Trophoblast cell (in vitro differentiated cells and primary cell): Measurements from ENCODE around the gene RALGAPB.

Experiments
- DNase-seq, 2 donors: peaks; one replicate each; pipeline ENCODE4 v3.0.0-alpha.2; 2016
- H2AFZ ChIP-seq: 2 replicates; pipeline ENCODE4 v1.6.1; 2013; ENCODE audit warnings: low read length, moderate library complexity, mild to moderate bottlenecking; ENCODE audit not compliant: insufficient read depth, poor library complexity
- H2AK5ac ChIP-seq: 2 replicates; pipeline ENCODE4 v1.6.1; 2013; ENCODE audit warnings: mild to moderate bottlenecking, low read length
- H2BK120ac ChIP-seq: 2 replicates; pipeline ENCODE4 v1.6.1; 2013; ENCODE audit warnings: low read length, mild to moderate bottlenecking, moderate library complexity; ENCODE audit not compliant: insufficient read depth, poor library complexity
- H2BK12ac ChIP-seq: 2 replicates; pipeline ENCODE4 v1.6.1; 2013; ENCODE audit warnings: mild to moderate bottlenecking, low read length, moderate library complexity
- H2BK5ac ChIP-seq: 2 replicates; pipeline ENCODE4 v1.6.1; 2013; ENCODE audit warnings: low read length, low read depth, moderate library complexity, mild to moderate bottlenecking; ENCODE audit not compliant: poor library complexity
- H3K14ac ChIP-seq: 2 replicates; pipeline ENCODE4 v1.6.1; 2013; ENCODE audit warnings: mild to moderate bottlenecking, low read length
- H3K18ac ChIP-seq: 2 replicates; pipeline ENCODE4 v1.6.1; 2013; ENCODE audit warnings: mild to moderate bottlenecking, low read length
- H3K23ac ChIP-seq: 2 replicates; pipeline ENCODE4 v1.6.1; 2013; ENCODE audit warnings: low read length
- H3K27ac ChIP-seq: 2 replicates; pipeline ENCODE4 v1.5.1; 2013; ENCODE audit warnings: low read depth, mild to moderate bottlenecking, inconsistent platforms, low read length, moderate library complexity
- H3K27me3 ChIP-seq: 2 replicates; pipeline ENCODE4 v1.6.1; 2013; ENCODE audit warnings: inconsistent platforms, mild to moderate bottlenecking, low read length, moderate library complexity; ENCODE audit not compliant: insufficient read depth
- H3K36me3 ChIP-seq, 2 experiments: 1 replicate in 1 of 2; 2 replicates in 1 of 2; pipeline ENCODE4 v1.6.1; 2013; ENCODE audit warnings: low read length in 2 of 2, mild to moderate bottlenecking in 2 of 2, moderate library complexity in 1 of 2; ENCODE audit not compliant: insufficient read depth in 2 of 2, control insufficient read depth in 1 of 2
- H3K4ac ChIP-seq: 2 replicates; pipeline ENCODE4 v1.6.1; 2013; ENCODE audit warnings: low read depth, mild to moderate bottlenecking, low read length, moderate library complexity
- H3K4me1 ChIP-seq, 2 experiments: 1 replicate in 1 of 2; 2 replicates in 1 of 2; pipeline ENCODE4 v1.6.1; 2013; ENCODE audit warnings: low read length in 2 of 2, mild to moderate bottlenecking in 2 of 2, moderate library complexity in 1 of 2; ENCODE audit not compliant: insufficient read depth in 2 of 2, control insufficient read depth in 1 of 2
- H3K4me2 ChIP-seq: 2 replicates; pipeline ENCODE4 v1.6.1; 2013; ENCODE audit warnings: inconsistent platforms, mild to moderate bottlenecking, low read length, moderate library complexity
- H3K4me3 ChIP-seq: 2 replicates; pipeline ENCODE4 v1.5.1; 2013; ENCODE audit warnings: mild to moderate bottlenecking, low read depth, low read length, inconsistent platforms
- H3K79me1 ChIP-seq: one replicate; pipeline ENCODE4 v1.6.1; 2013; ENCODE audit warnings: low read length
- H3K79me2 ChIP-seq: 2 replicates; pipeline ENCODE4 v1.6.1; 2013; ENCODE audit warnings: low read length, mild to moderate bottlenecking; ENCODE audit not compliant: control insufficient read depth, insufficient read depth, poor library complexity
- H3K9ac ChIP-seq: 2 replicates; pipeline ENCODE4 v1.6.1; 2013; ENCODE audit warnings: mild to moderate bottlenecking, low read length
- H3K9me3 ChIP-seq: 2 replicates; pipeline ENCODE4 v1.6.1; 2013; ENCODE audit warnings: low read depth, mild to moderate bottlenecking, control low read depth, inconsistent platforms, low read length; ENCODE audit not compliant: insufficient read depth
- H4K12ac ChIP-seq: 2 replicates; pipeline ENCODE4 v1.6.1; 2013; ENCODE audit warnings: low read depth, mild to moderate bottlenecking, low read length, moderate library complexity
- H4K8ac ChIP-seq: 2 replicates; pipeline ENCODE4 v1.6.1; 2013; ENCODE audit warnings: low read depth, mild to moderate bottlenecking, low read length, moderate library complexity
- H4K91ac ChIP-seq: one replicate; pipeline ENCODE4 v1.6.1; 2013; ENCODE audit warnings: low read depth, mild to moderate bottlenecking, low read length, moderate library complexity
- WGBS: extraction: QIAGEN DNeasy Blood & Tissue Kit; methylation state at CpG from one replicate; pipeline ENCODE4 v1.1.7; 2013; ENCODE audit warnings: missing lambda C conversion rate; ENCODE audit not compliant: insufficient read length, insufficient coverage; ENCODE audit errors: extremely low coverage; 5-methylcytosine and 5-hydroxymethylcytosine counted together

RALGAPB gene

GRCh38 chr20:38550274-38550673 lies 77.6 kb downstream of the RALGAPB start:
- no peak overlapping the region for H3K4me3 ChIP-seq
- no peak overlapping the region for H2AFZ ChIP-seq
- no peak overlapping the region for H4K12ac ChIP-seq
- no peaks in the 10 kb centered on the region for H3K79me2 ChIP-seq
- no peak overlapping the region for H3K23ac ChIP-seq
- H4K8ac ChIP-seq = no peak overlapping the region
- H2BK5ac ChIP-seq = no peak overlapping the region
- H3K4me1 ChIP-seq = no peaks in the 10 kb centered on the region
- no peak overlapping the region for H3K27ac ChIP-seq
- H3K18ac ChIP-seq = no peak overlapping the region
- H3K36me3 ChIP-seq = peaks cover 16 to 36% of the 10 kb centered on the region in 2 experiments
- no peak overlapping the region for H3K9ac ChIP-seq
- no peak overlapping the region for H3K4me2 ChIP-seq
- no peak overlapping the region for H3K4ac ChIP-seq
- H2BK120ac ChIP-seq = no peak overlapping the region
- H3K14ac ChIP-seq = no peak overlapping the region
- no peaks in the 10 kb centered on the region for H3K9me3 ChIP-seq
- no CpG with 5 or more reads among the region's 1 CpG for WGBS
- no peak overlapping the region for H2BK12ac ChIP-seq
- H3K79me1 ChIP-seq = no peaks in the 10 kb centered on the region
- no peak overlapping the region for H2AK5ac ChIP-seq
- no peak overlapping the region for H4K91ac ChIP-seq
- no peak for DNase-seq
- H3K27me3 ChIP-seq = no peaks in the 10 kb centered on the region

DNA sequence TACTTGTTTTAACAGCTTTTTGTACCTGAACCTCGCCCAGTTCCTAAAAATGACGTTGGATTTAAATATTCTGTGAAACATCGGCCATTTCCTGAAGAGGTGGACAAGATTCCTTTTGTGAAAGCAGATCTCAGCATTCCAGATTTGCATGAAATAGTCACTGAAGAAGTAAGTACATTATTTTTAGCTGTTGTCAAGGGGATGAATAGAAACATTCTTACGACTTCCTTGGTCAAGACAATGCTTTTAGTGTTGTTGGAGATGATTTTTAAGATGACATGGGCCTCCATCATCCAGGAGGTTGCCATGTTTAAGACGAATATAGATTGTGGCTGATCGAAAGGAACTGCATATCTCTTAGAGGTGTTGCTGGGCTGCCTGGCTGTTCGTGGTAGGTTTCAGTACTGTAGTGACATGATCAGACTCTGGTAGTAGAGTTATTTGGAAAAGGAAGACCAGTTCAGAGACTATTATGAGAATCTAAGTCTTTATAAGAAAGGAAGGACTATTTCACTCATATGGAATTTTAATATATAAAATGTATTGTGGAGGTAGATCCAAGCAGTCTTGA lies 78.5 kb downstream of the RALGAPB start:
- Histone ChIP-seq H3K27me3 (no peaks in the 10 kb centered on the region), H4K12ac (no peak overlapping the region), H3K18ac (no peak overlapping the region), H3K4me1 (no peaks in the 10 kb centered on the region), H3K79me1 (no peaks in the 10 kb centered on the region), H4K91ac (no peak overlapping the region), H2AK5ac (no peak overlapping the region), H4K8ac (no peak overlapping the region), H2BK120ac (no peak overlapping the region), H2BK12ac (no peak overlapping the region), H3K14ac (no peak overlapping the region), H3K9me3 (no peaks in the 10 kb centered on the region), H3K4ac (no peak overlapping the region), H3K79me2 (no peaks in the 10 kb centered on the region), H3K4me2 (no peak overlapping the region), H3K27ac (no peak overlapping the region), H2AFZ (no peak overlapping the region), H3K23ac (no peak overlapping the region), H2BK5ac (no peak overlapping the region), H3K9ac (no peak overlapping the region), H3K4me3 (no peak overlapping the region), H3K36me3 (peaks cover 16 to 30% of the 10 kb centered on the region in 2 experiments)
- no peak for DNase-seq
- WGBS = no CpG with 5 or more reads among the region's 7 CpGs

- Histone ChIP-seq H3K27ac (no peak overlapping the region), H3K79me2 (no peaks in the 10 kb centered on the region), H3K27me3 (no peaks in the 10 kb centered on the region), H3K9me3 (no peaks in the 10 kb centered on the region), H2AFZ (no peak overlapping the region), H3K18ac (no peak overlapping the region), H3K4me2 (no peak overlapping the region), H2BK5ac (no peak overlapping the region), H3K23ac (no peak overlapping the region), H3K4me3 (no peak overlapping the region), H4K8ac (no peak overlapping the region), H3K4ac (no peak overlapping the region), H4K91ac (no peak overlapping the region), H2BK12ac (no peak overlapping the region), H3K36me3 (peaks cover 15 to 22% of the 10 kb centered on the region in 2 experiments), H3K14ac (no peak overlapping the region), H4K12ac (no peak overlapping the region), H3K9ac (no peak overlapping the region), H3K4me1 (no peaks in the 10 kb centered on the region), H3K79me1 (no peaks in the 10 kb centered on the region), H2AK5ac (no peak overlapping the region), H2BK120ac (no peak overlapping the region)
- DNase-seq = peak in 1 of 2 donors; percentile 51
- WGBS = 100% methylated on average over 1 of the region's 2 CpGs
Observed at GRCh38 chr20:38554986-38555385, 82.3 kb downstream of the RALGAPB start.

GRCh38 chr20:38555395-38555794 lies 82.8 kb downstream of the RALGAPB start:
- Histone ChIP-seq H4K8ac (no peak overlapping the region), H3K18ac (no peak overlapping the region), H3K4ac (no peak overlapping the region), H3K4me3 (no peak overlapping the region), H3K9me3 (no peaks in the 10 kb centered on the region), H3K27me3 (no peaks in the 10 kb centered on the region), H3K4me1 (no peaks in the 10 kb centered on the region), H3K79me2 (no peaks in the 10 kb centered on the region), H4K12ac (no peak overlapping the region), H2BK120ac (no peak overlapping the region), H3K23ac (no peak overlapping the region), H2BK12ac (no peak overlapping the region), H2AFZ (no peak overlapping the region), H3K36me3 (peaks cover 14 to 21% of the 10 kb centered on the region in 2 experiments), H3K79me1 (no peaks in the 10 kb centered on the region), H4K91ac (no peak overlapping the region), H2AK5ac (no peak overlapping the region), H3K14ac (no peak overlapping the region), H2BK5ac (no peak overlapping the region), H3K9ac (no peak overlapping the region), H3K4me2 (no peak overlapping the region), H3K27ac (no peak overlapping the region)
- DNase-seq = no peak
